SKM-1 (cell line): ENCODE data around the gene ZNF692.
"Not testable (repeated sequence)": the region's sequence is repeated elsewhere in the genome, so short reads cannot be mapped to it uniquely, and the experiment has no call there.

Experiments
- DNase-seq: peaks from one replicate; lab custom pipeline; 2025; ENCODE audit not compliant: unreplicated experiment; lab: John Stamatoyannopoulos, UW

The ZNF692 gene

DNA sequence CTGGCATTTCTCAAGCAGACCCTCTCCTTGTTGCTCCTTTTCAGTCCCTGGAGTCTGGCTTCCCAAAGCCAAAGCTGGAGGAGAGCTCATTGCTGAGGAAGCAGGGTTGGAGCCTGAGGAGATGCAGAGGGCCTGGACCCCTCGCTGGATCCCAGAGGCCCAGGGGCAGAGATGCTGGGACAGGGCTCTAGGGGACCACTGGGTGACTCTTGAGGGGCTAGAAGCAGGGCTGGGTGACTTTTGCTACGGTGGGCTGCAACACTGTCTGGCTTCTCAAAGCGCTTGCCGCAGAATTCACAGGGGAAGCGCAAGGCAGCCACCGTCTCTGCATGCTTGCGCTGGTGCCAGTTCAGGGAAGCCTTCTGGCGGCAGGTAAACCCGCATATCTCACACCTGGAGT, 8.8 kb downstream of the ZNF692 start:
- DNase-seq, result no peak

DNA sequence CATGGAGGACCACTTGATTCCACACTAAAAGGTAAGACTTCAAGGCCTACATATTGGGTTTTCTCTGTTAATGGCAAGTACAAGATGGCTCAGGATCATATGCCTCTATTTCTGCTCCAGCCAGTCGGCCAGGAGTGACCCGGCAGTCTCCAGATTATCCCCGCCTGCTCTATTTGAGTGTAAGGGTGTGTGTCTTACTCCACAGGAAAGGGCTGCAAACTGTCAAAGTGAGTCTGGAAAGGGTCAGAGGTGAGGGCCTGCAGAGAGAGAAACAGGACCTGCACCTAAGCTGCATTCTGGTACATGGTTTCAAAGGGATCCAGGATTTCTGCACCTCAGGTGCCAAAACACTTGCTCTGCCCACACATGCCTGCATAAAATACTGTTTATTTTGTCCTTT, 9.2 kb downstream of the ZNF692 start:
- DNase-seq, result no peak

DNA sequence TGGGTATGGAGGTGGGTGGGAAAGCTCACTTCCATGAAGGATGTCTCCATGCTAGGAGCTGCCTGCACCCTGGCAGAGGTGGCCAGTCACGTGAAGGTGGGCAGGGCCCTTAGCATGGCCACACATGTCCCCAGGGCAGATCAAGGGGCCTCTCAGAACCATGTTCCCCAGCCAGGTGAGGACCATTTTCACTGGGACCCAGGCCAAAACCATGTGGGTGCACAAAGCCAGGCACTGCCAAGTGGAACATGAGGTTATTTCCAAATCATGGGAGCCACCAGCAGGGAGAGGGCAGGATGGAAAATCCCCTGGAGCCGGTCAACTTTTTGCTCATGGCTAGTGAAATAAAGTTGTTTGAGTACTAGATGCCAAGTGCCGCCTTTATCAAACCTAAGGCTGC, 9.7 kb downstream of the ZNF692 start:
- no peak for DNase-seq

DNA sequence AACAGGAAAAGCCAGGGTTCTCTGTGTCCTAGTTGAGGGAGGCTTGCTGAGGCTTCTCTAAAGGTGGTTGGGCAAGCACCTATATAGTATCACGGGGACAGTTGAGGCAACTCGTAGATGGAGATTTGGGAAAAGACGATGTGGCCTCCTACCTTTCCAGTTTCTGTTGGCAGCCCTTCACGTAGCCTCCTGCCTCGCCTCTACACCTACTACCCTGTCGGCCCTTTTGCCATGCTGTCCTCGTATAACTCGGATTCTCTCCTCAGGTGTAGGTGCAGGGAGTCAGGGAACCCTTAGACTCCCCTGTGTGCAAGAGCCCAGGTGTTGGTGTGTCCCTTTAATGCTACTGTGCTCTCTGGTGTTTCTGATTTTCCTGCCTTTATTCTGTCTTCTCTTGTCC, 10.3 kb downstream of the ZNF692 start:
- no peak for DNase-seq

DNA sequence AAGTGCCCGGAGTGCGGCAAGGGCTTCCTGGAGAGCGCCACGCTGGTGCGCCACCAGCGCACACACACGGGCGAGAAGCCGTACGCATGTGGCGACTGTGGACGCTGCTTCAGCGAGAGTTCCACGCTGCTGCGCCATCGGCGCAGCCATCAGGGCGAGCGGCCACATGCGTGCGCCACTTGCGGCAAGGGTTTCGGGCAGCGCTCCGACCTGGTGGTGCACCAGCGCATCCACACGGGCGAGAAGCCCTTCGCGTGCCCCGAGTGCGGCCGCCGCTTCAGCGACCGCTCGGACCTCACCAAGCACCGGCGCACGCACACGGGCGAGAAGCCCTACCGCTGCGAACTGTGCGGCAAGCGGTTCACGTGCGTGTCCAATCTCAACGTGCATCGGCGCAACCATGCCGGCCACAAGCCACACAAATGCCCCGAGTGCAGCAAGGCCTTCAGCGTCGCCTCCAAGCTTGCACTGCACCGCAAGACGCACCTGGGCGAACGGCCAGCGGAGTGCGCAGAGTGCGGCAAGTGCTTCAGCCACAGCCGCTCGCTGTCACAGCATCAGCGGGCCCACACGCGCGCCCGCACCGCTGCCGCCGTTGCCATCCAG, 10.8 kb downstream of the ZNF692 start:
- DNase-seq, result no peak

GRCh38 chr1:248847181-248847955, 11.5 kb downstream of the ZNF692 start:
- no peak for DNase-seq

DNA sequence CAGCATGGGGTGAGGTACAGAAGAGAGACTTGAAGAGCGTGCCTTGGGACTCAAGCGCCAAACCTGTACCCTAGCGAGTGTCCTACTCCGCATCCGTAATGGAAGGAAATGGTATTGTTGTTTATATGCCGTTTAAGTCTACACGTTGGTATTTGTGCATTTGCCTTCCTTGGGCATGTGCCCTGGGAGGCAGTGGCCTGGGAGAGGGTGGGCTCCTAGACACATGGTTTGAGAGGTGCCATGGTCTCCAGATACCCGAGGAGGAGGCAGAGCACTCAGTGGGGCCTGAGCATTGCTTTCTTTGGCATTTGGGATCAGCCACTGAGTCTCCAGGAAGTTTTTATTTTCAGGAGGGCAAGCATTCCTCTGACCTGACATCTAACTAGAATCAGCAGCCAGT, 14.4 kb downstream of the ZNF692 start:
- DNase-seq, result no peak

- DNase-seq, result no peak
These were observed 15.2 kb downstream of the ZNF692 start for GRCh38 chr1:248843687-248844086.

DNA sequence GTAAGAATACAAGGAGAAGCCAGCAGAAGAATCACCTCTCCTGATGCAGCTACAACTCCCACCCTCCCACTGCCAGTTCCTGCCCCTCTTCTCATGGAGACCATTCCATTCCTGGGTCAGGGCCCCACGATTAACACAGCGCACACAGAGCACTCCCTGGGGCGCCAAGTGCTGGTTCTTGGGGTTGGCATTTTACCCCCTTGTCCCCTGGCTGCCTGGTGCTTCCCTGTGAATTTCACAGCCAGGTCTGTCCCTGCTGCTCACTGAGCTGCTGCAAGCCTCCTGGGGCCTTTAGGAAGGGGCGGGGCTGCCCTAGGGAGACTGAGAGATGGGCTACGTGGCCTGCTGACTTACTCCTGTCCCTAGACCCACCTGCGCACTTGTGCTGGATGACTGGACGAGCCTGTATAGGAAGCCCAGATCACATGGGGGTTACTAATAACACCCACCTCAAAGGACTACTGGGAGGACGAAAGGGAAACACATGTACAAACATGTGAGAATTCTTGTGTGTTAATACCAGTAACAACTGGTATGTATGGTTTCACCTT, 16.0 kb downstream of the ZNF692 start:
- no peak for DNase-seq

- DNase-seq, result peak; percentile 18
These were observed 17.0 kb downstream of the ZNF692 start for GRCh38 chr1:248841702-248842395.

DNA sequence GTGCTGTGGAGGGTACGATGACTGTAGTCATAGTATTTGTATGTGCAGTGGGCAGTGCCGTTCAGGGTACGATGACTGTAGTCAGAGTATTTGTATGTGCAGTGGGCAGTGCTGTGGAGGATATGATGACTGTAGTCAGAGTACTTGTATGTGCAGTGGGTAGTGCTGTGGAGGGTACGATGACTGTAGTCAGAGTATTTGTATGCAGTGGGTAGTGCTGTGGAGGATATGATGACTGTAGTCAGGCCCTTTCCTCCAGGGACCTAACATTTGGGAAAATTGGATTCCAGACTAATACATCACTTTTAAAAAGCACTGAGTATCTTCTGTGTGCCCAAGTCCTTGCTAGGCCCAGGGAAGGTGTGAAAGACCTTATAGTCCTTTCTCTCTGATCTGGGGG, 17.9 kb downstream of the ZNF692 start:
- no peak for DNase-seq

GRCh38 chr1:248839168-248839555, 19.7 kb downstream of the ZNF692 start:
- no peak for DNase-seq

- peak; percentile 81 for DNase-seq
These were observed 20.3 kb downstream of the ZNF692 start for GRCh38 chr1:248838357-248839167.

- DNase-seq, result peak; percentile 99
These were observed 21.0 kb downstream of the ZNF692 start, which contains the start of gene ZNF672 for GRCh38 chr1:248837781-248838356. TSS of gene ZNF672 (plus strand) at chr1:248838224. CDS start at chr1:248847275, 9,051 bp downstream.

DNA sequence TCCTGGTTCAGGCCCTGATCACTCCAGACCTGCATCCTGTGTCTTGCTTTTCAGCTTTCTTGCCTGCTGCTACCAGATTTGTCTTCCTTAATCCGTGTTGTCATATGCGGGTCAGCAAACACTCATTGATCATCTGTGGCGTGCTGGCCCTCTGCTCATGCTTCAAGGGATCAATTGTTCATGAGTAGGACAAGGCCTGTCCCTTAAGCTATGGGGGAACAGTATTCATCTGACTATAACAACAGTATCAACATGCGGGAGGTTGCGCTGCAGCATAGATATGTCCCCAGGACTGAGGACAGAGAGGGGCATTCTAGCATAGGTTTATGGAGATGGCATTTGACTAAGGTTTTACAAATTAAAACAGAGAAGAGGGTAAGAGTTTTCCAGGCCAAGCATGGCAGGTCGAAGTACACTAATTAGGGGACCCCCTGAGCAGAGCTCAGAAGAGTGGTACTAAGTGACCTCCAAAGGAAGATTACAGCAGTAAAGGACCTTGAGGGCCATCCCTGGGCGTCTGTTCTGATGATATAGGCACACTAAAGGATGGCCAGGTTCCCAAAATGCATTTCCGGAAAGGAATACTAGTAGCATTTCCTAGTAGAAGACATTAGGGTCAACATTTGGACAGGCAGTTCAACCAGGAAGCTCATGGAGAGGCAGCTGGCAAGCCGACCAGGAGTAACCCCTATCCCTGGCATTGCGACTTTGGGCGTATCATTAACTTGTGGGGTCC, 21.7 kb downstream of the ZNF692 start:
- no peak for DNase-seq

DNA sequence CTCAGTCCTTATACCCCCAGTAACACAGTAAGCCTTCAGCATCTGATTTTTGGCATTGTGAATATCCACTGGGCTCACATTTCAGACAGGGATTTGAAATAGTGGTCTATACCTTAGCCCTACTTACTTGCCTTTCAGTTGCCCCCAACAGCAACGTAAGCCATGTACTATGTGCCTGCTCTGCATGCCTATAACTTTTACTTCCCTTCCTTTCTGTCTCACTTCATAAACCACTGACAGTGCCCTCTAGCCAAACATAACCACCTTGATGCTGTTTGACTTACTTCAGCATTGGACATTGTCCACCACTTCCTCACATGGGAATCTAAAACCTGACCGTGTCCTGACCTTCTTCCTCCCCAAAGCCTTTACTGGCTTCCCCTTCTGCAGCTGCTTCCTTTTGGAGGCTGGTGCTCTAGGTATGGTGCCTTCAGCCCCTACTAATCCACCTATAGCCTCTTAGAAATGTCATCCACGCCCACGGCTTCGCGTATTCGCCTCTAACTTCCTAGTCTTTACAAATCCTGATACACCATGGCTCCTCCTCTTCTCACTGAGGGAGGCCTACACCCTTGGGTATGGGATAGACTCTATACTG, 24.4 kb downstream of the ZNF692 start:
- peak; percentile 74 for DNase-seq

DNA sequence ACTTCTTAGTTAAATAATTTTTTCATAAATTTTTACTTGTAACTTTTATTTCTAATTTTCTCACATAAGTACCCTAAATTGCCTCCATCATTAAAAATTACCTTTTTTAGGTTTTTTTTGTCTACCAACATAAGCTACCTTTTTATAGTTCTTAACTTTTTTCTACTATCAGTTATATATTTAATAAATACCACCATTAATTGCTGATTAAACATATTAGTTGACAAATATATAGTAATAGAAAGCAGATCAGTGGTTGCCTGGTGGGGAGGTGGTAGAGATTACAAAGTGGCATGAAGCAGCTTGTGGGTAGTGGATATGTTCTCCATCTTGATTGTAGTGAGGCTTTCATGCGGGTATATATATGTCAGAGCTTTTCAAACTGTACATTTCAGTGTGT, 27.0 kb downstream of the ZNF692 start:
- DNase-seq, result no peak

DNA sequence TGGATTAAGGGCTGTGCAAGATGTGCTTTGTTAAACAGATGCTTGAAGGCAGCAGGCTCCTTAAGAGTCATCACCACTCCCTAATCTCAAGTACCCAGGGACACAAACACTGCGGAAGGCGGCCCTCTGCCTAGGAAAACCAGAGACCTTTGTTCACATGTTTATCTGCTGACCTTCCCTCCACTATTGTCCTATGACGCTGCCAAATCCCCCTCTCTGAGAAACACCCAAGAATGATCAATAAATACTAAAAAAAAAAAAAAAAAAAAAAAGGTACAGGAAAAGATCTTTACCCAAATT, 28.2 kb downstream of the ZNF692 start:
- not testable (repeated sequence) for DNase-seq

DNA sequence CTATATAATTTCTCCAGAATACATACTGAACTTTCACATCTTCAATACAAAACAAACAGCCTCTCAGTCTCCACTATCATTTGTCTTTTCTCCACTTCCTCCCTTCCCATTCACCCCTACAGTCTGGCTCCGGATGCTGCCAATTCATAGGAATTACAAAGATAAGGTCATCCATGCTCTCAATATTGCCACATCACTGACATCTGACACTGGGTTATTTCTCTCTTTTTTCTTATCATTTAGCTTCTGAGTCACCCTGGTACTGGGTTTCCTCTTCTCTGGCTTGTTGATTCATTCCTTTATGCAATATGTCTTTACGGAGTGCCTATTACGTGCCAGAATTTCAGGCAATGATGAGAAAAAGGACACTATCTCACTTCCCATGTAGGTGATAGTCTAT, 30.0 kb downstream of the ZNF692 start:
- DNase-seq, result peak; percentile 79
